Activated gamma-delta T cell (primary cell): ENCODE results near the gene TECPR2.
"Not testable (repeated sequence)": the region's sequence is repeated elsewhere in the genome, so short reads cannot be mapped to it uniquely, and the experiment has no call there.

Source experiments
- DNase-seq: peaks from one replicate; lab custom pipeline; 2025; lab: John Stamatoyannopoulos, UW

TECPR2 gene

DNA sequence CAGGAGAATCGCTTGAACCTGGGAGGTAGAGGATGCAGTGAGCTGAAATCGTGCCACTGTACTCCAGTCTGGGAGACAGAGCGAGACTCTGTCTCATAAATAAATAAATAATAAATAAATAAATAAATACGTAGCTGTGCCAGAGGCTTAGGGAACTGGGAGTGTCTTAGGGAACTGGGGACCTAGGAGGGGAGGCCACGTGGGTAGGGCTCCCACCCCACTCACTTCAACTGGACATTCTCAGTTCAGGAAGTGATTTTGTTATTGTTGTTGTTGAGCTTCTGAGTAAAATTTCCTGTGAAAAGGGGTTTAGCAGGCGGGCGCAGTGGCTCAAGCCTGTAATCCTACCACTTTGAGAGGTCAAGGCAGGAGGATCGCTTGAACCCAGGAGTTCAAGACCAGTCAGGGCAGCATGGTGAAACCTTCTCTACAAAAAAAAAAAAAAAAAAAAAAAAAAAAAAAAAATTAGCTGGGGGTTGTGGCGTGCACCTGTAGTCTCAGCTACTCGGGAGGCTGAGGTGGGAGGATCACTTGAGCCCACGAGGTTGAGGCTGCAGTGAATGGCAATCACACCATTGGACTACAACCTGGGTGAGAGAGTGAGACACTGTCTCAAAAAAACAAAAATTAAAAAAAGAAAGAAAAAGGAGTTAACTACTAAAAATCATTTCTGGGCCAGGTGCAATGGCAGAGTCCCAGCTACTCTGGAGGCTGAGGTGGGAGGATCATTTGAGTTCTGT lies 165.9 kb downstream of the TECPR2 start:
- no peak for DNase-seq

DNA sequence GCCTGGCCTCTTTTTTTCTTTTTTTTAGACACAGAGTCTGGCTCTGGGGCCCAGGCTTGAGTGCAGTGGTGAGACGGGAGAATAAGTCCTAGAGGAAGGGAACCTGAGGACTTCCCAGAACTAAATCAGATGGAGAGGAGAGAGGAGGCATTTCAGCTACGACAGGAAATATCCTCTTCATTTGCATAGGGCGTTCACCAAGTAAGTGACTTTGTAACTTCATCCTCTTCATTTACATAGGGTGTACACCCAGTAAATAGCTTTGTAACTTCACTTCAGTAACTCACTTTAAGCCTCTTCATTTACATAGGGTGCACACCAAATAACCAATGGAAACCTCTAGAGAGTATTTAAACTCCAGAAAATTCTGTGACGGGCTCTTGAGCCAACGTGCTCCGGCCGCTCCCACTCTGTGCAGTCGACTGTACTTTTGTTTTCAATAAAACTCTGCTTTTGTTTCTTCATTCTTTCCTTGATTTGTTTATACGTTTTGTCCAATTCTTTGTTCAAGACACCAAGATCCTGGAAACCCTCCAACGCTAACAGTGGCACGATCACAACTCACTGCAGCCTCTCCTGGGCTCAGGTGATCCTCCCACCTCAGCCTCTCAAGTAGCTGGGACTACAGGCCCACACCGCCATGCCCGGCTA lies 168.2 kb downstream of the TECPR2 start:
- no peak for DNase-seq

DNA sequence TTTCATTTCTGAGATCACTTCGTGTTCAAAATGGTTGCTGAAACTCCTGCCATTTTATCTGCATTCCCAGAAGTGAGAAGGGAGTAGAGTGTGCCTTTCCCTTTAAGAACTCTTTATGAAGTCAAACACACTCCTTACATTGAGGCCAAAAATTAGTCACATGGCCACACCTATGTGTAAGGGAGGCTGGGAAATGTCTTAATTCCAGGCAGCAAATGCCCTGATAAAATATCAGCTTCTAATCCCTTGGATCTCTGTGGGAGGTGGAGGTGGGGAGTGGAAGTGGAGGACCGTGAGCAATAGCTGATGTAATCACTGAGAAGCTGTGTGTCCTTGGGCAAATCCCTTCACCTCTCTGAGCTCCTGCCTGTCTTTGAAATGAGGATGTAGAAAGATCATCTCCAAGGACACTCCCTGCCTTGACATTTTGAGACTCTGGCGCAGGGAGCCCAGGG lies 169.5 kb downstream of the TECPR2 start:
- DNase-seq: no peak

DNA sequence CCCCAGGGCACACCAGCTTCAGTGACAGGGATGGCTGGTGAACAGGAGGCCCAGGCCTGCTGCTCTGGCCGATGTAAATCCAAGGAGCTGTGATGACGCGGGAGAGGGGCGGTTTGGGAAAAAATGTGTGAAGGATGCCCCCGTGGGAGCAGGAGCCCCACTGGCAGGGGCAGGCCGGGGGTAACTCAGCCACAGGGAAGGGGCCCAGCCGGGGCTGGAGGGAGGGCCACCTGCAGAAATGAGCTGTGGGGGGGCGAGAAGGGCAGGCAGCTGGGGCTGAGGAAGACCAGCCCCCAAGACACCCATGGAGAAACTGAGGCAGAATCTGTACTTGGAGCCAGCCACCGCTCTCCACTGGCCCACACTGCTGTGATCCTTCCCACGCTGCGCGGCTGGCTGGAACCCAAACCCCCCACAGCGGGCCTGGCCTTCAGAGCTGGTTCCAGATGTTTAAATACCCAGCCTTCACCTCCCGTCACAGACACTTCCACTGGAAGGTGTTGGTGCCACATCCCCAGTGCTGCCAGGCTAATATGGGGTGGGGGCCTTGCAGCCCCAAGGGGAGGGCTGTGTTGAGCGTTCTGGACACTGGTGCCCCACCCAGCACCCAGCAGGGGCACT lies 175.3 kb downstream of the TECPR2 start:
- no peak for DNase-seq

DNA sequence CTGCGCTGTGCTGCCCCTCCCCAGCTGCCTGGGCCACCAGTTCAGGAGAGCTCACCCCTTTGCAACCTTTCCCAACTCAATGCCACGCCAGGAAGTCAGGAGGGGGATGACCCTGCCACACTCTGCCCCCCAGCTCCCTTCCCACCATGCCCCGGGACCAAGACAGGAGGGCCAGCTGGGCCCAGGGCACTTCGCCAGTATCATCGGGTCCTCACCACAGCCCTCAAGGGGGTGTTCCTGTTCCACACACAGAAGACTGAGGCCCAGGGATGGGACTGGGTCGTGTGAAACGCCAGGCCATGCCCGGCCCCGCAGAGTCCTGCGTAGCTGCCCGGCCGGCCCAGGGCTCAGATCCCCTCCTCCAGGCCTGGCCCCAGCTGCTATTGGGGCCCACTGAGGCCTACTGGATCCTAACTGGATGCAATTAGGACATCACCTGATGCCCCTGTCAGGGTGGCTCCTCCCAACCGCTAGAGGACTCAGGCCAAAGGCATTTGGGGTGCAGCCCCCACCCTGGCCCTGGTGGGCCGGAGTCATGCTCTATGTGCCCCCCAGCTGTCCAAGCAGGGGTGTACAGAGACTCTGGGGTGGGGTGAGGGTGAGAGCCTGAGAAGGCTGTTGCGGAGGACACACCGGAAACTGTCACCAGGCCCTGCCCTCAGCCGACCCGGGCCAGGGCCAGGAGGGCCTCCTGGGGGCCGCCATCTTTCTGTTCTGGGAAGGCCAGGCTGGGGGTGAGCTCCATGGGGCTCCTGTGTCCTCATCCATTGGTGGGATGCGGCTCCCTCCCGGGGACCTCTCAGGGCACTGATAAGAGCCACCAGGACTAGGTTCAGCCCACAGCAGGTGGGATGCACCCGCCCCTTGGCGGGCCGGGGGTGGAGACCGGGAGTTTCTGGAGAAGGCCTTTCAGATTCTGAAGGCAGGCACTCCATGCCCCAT lies 176.1 kb downstream of the TECPR2 start:
- no peak for DNase-seq

DNA sequence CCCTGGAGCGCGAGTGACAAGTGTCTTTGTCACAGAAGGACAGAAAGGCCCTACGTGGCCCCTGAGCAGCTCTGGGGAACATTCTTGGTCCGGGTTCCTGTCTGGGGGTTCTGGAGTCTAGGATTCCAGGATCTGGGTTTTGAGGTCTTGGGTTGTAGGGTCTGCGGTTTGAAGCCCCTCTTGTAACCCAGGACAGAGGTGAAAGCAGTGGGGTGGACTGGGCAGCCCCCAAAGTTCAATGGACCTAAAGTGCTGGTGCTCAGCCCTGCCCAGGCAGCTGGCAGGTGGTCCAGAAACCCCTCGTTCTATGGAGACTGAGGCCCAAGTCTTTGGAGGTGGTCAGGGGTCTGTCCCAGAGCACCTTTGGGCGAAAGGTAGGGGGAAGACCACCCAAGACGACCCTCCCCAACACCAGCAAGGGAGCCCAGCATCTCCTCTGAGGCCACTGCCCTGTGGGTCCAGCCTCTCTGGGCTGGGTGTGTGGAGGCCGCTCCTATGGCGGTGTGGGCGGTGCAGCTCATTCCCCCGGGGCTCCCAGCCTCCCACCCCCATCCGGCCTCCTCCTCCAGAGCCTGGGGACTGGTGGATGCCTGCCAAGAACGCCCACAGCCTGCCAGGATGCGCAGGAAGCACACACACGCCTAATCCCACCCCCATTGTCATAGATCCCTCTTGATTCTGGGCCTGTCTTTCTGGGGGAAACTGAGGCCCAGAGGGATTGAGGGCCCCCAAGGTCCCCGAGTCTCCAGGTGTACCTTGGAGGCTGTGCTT lies 177.0 kb downstream of the TECPR2 start:
- DNase-seq: no peak

DNA sequence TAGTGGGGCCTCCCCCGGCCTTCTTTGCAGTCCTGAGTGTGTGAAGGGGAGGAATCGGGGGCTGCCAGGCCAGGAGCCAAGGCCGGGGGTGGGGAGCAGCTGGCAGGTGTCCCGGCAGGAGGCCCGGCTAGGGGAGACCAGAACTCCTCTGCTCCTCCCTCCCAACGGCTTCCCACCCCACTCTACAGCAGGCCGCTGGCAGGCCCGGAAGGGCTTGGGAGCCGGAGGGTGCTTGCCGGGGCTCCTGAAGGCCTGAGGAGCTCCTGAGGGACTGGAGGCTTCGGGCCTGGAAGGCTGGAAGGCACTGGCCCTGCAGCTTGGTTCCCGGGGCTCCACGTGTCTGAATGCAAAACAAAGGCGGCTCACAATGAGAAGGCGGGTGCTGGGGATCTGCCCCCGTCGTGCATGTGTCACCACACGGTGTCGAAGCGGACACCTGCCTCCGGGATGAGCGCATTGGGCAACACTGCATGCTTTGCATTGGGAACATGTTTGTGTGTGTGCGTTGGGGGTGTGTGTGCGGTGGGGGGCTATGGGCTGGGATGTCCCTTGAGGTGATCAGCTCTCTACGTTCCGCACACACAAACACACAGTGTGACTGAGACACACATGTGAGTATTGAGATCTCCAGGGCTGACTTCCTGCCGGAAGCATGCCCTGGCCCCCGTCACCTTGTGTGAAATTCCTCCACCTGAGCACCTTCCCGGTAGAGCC lies 177.7 kb downstream of the TECPR2 start:
- no peak for DNase-seq

DNA sequence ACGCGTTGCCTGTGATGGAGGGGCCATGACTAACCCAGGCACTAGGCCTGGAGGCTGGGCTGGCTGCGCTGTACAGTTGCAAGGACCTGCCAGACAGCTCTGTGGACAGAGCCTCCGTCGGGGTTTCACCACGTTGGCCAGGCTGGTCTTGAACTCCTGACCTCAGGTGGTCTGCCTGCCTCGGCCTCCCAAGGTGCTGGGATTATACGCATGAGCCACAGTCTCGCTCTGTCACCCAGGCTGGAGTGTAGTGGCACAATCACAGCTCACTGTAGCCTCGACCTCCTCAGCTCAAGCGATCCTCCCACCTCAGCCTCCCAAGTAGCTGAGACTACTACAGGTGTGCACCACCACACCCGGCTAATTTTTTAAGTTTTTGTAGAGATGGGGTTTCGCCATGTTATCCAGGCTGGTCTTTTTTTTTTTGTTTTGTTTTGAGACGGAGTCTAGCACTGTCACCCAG lies 178.3 kb downstream of the TECPR2 start:
- DNase-seq: not testable (repeated sequence)

DNA sequence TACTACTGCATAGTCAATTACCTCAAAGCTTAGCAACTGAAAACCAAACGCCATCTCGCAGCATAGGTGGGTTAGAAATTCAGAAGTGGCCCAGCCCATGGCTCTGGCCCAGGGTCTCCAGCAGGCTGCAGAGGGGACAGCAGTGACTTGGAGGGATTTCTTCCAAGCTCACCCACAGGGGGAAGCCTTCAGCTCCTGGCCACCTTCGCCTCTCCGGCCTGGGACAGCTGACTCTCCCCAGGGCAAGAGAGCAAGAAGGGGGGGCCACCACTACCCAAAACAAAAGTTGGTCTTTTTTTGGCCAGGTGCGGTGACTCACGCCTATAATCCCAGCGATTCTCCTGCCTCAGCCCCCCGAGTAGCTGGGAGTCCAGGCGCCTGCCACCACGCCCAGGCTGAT lies 179.0 kb downstream of the TECPR2 start:
- no peak for DNase-seq

DNA sequence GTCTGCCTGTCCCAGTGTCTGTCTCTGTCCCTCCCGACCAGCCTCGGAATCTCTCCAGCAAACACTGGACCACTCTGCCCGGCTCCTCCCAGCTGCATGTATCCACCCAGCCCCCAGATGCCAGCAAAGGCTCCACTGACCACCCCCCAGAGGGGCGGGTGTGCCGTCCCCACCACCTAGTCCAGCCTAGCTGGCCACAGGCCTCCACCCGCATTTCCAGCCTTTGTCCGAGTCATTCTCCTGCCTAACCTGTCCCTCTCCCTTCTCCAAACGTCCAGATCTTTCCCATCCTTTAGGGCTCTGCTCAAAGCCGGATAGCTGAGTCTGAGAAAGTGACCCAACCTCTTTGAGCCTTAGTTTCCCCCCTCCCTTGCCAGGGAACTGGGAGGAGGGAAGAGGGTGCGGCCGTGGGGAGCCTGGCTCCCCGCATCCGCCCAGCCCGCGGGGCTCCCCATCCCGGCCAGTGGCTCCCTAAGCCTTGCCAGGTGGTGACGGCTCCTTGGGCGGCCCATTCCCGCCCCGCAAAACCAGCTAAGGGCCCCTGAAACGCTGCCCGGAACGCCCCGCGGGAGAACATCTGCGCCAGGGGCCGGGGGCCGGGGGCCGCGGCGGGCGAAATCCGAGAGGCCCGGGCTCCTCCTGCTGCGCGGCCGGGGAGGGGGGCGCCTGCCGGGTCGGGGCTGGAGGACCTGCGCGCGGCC lies 181.5 kb downstream of the TECPR2 start:
- no peak for DNase-seq

DNA sequence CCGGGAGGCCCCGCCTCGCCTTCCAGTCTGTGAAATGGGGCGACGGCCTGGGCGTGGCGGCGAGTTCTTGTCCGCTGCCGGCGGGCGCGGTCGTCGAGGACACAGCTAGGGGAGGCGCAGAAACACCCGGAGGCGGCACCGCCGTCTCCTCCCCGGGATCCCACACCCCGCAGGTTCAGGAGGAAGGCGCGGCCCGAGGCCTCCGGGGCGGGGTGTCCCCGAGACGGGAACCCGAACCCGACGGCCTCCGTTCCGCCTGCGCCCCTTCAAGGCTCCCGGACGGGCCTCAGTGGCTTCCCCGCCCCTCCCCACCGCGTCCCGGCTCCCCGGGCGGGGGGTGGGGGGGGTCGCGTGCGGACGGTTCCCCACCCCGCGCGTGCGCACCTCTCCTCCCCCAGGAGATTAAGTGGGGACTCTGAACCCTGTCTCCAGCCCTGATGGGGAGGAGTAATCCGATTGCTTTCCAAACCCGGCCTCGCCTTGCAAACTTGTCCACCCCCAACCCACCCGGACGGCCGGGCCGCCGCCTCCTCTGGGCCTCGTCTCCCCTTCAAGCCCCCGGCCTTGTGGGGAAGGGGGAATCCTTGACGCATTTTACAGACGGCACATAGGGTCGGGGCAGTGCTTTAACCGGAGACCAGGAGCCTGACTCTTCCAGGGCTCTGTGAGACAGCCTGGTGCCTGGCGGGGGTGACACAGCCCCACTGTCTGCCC lies 182.2 kb downstream of the TECPR2 start:
- no peak for DNase-seq

DNA sequence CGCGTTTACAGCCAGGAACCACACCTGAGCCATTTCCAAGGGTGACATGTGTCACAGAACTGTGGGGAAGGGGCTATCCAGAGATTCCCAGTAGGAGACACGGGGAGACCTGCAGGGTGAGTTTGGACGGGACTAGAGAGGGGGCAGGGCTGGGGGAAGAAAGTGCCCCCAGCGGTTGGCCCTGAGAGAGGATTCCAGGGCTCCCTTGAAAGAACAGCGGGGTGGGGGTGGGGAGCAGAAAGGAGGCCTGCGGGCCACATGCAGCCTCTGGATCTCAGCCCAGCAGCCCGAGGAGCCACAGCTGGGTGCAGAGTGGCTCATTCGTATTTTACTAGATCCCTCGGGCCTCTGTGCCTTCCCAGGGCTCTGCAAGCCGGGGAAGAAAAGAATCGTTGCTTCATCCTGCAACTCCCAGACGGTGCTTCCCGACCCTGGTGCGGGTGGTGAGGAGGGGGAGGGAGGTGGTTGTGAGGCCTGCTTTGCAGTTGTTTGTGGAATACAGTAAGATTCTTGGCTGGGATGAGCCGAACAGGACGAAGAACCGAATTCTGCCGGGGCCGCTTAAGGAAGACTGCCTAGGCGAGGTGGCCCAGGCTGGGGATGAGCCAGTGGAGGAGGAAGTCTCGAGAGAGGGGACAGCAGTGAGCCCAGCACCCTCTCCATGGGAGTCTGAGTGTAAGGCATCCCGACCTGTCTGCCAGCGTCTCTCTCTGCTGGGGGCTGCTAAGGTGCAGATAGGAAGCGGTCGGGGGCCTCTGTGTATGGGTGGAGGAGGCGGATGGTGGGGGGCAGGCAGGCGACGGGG lies 182.9 kb downstream of the TECPR2 start:
- no peak for DNase-seq

DNA sequence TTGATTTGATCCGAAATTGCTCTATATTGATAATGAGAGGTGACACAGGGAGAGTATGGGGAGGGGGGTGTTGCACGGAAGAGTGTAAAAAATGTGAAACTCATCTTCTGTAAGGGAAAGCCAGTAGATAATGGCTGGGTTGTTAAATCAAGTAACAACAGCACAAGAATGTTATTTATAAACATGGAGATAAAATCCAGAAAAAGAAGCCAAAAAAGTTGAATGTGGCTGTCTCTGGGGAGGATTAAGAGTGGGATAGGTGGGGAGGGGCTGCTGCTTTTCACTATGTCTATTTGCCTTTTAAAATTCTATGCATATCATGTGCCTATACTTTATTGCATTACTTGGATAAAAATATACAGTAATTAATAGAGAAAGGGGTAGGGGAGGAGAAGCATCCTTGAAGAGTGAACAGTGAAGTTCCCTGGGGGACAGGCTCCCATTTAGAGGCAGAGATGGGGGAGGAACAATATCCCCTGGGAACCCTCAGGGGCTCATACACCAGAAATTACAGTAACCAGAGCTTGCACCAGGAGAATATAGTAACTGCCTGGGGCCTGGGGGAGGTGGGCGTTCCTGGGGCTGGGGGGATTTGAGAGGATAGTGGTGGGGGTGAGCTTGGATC lies 186.0 kb downstream of the TECPR2 start:
- no peak for DNase-seq

DNA sequence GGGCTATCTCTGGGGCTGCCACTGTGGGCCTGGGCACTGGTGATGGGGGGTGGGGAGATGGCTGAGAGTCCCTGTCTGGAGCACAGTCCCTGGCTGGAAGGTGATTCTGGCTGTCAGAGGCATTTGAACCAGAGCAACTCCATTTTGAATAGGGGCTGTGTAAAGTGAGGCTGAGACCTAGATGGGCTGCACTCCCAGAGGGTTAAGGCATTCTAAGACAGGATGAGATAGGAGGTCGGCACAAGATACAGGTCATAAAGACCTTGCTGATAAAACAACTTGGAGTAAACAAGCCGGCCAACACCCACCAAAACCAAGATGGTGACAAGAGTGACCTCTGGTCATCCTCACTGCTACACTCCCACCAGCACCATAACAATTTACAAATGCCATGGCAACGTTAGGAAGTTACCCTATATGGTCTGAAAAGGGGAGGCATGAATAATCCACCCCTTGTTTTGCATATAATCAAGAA lies 188.2 kb downstream of the TECPR2 start:
- DNase-seq: not testable (repeated sequence)
